ENCODE data around the gene SCD.

- TF ChIP-seq ZC3H10 (CRISPR knock-in tag; IDR thresholded peaks at IDR 0.05) (no peak), PATZ1 (CRISPR knock-in tag; IDR thresholded peaks at IDR 0.05; ENCODE audit: borderline replicate concordance) (no peak), CSDC2 (CRISPR knock-in tag; IDR thresholded peaks at IDR 0.05) (no peak), CREB5 (CRISPR knock-in tag; IDR thresholded peaks at IDR 0.05; ENCODE audit: low read depth) (no peak), ZFP3 (CRISPR knock-in tag; IDR thresholded peaks at IDR 0.05) (no peak), ZNF70 (CRISPR knock-in tag; IDR thresholded peaks at IDR 0.05) (no peak), TSHZ2 (CRISPR knock-in tag; IDR thresholded peaks at IDR 0.05) (no peak), ZFP30 (CRISPR knock-in tag; IDR thresholded peaks at IDR 0.05) (no peak), POU6F1 (CRISPR knock-in tag; IDR thresholded peaks at IDR 0.05; ENCODE audit: borderline replicate concordance, low read depth) (no peak), TCF4 (CRISPR knock-in tag; IDR thresholded peaks at IDR 0.05; ENCODE audit: borderline replicate concordance) (no peak), ZNF8 (CRISPR knock-in tag; IDR thresholded peaks at IDR 0.05) (no peak), ZNF565 (CRISPR knock-in tag; conservative IDR thresholded peaks at IDR 0.05; ENCODE audit: low read depth) (no peak), ESRRG (CRISPR knock-in tag; IDR thresholded peaks at IDR 0.05) (no peak)
Measured at GRCh38 chr10:100368721-100369120, 21.7 kb downstream of the SCD start.

All from SK-N-SH treated with all-trans-retinoic acid at 6 μM for 48 hours (cell line).